ENCODE results near the gene ALKBH5. TPM values are rescaled to one million over a fixed set of nuclear protein-coding genes. Genes with fewer than 3 reads are reported as not detected.

ALKBH5 gene
- total RNA-seq, 2 donors from 2014 or later = 177 to 193 TPM

GRCh38 chr17:18248300-18248731 lies 64.7 kb downstream of the ALKBH5 start:
- peak overlapping the region; percentile 41 to 50 for H3K27ac ChIP-seq
- H3K4me1 ChIP-seq = peaks cover 0 to 27% of the 10 kb centered on the region in 2 donors
- no peaks in the 10 kb centered on the region for H3K9me3 ChIP-seq
- H3K27me3 ChIP-seq = no peaks in the 10 kb centered on the region
- TF ChIP-seq CTCF (IDR thresholded peaks at IDR 0.05) = peak; percentile 33 to 65
- no peak overlapping the region for H3K4me3 ChIP-seq
- peaks cover 82% of the 10 kb centered on the region for H3K36me3 ChIP-seq
- peak; percentile 78 for DNase-seq (ENCODE audit: low spot score)

DNA sequence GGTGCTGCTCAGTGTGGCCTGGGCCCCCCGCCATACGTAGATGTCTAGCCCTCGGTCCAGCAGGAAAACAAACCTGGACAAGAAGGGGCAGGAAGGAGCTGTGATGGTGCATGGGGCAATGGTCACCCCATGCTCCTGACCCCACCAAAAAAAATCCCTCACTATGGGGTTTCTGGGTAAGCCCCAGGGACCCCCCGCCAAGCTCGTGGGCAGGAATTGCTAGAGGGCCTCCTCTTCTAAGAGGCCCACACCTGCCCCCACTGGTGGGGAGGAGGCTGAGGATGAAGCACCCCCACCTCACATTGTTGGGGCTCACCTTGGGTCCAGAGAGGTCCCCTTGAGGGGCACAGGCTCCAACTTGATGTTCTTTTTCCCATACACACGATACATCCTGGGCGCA lies 65.2 kb downstream of the ALKBH5 start:
- Histone ChIP-seq H3K27ac (peak overlapping the region; percentile 41 to 50), H3K27me3 (no peaks in the 10 kb centered on the region), H3K4me3 (no peak overlapping the region), H3K9me3 (no peaks in the 10 kb centered on the region), H3K36me3 (peaks cover 86% of the 10 kb centered on the region), H3K4me1 (peaks cover 0 to 27% of the 10 kb centered on the region in 2 donors)
- no peak for DNase-seq (ENCODE audit: low spot score)
- TF ChIP-seq CTCF (IDR thresholded peaks at IDR 0.05) = no peak

- TF ChIP-seq CTCF (IDR thresholded peaks at IDR 0.05) = no peak
- no peak for DNase-seq (ENCODE audit: low spot score)
- no peak overlapping the region for H3K27ac ChIP-seq
- H3K4me1 ChIP-seq = peaks cover 0 to 27% of the 10 kb centered on the region in 2 donors
- H3K4me3 ChIP-seq = no peak overlapping the region
- H3K27me3 ChIP-seq = no peaks in the 10 kb centered on the region
- H3K9me3 ChIP-seq = no peaks in the 10 kb centered on the region
- H3K36me3 ChIP-seq = peaks cover 88% of the 10 kb centered on the region
These were observed 66.6 kb downstream of the ALKBH5 start for GRCh38 chr17:18250259-18250658.

DNA sequence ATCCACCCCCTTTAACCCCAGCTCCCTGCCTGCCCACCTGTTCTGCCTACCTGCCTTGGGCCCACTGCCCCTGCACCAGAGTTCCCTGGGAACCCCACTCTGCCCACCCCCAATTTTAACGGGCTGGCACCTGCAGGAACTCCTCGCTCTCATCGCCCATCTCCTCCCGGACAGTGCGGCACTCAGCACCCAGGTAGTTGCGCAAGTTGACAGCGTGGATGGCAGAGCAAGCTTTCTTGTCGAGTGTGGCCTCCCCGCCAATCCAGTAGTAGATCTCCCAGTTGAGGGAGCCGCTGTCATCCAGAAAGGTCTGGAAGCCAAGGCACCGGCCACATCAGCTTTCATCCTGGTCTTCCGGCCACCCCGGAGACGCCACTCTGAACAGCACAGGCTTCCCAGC lies 67.1 kb downstream of the ALKBH5 start:
- Histone ChIP-seq H3K4me3 (no peak overlapping the region), H3K4me1 (peaks cover 0 to 27% of the 10 kb centered on the region in 2 donors), H3K9me3 (no peaks in the 10 kb centered on the region), H3K27ac (no peak overlapping the region), H3K27me3 (no peaks in the 10 kb centered on the region), H3K36me3 (peaks cover 88% of the 10 kb centered on the region)
- DNase-seq (ENCODE audit: low spot score) = no peak
- no peak for TF ChIP-seq CTCF (IDR thresholded peaks at IDR 0.05)

DNA sequence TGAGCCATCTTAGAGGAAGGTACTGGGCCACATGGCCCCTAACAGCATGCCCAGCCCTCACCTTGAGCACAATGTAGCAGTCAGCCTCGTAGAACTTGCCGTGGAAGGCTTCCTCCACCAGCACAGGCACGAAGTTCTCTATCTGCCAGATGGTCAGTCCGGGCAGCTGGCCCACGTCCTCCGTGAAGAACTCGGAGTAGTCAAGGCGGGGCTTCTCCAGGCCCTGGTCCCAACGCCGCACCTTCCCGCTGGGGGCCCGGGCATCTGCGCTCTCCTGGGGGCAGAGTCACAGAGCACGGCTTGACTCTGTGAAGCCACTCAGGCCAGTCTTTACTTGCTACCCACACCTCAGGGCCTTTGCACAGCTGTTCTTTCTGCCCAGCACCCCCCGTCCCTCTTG lies 67.6 kb downstream of the ALKBH5 start:
- Histone ChIP-seq H3K9me3 (no peaks in the 10 kb centered on the region), H3K27ac (no peak overlapping the region), H3K36me3 (peaks cover 88% of the 10 kb centered on the region), H3K4me3 (no peak overlapping the region), H3K4me1 (peaks cover 0 to 30% of the 10 kb centered on the region in 2 donors), H3K27me3 (no peaks in the 10 kb centered on the region)
- no peak for DNase-seq (ENCODE audit: low spot score)
- no peak for TF ChIP-seq CTCF (IDR thresholded peaks at IDR 0.05)

- Histone ChIP-seq H3K36me3 (peaks cover 86% of the 10 kb centered on the region), H3K27me3 (no peaks in the 10 kb centered on the region), H3K27ac (no peak overlapping the region), H3K9me3 (no peaks in the 10 kb centered on the region), H3K4me1 (peaks cover 0 to 34% of the 10 kb centered on the region in 2 donors), H3K4me3 (no peak overlapping the region)
- no peak for TF ChIP-seq CTCF (IDR thresholded peaks at IDR 0.05)
- no peak for DNase-seq (ENCODE audit: low spot score)
These were observed 68.5 kb downstream of the ALKBH5 start for GRCh38 chr17:18252160-18252559.
